HG02970 (cell line): Measurements from ENCODE around the gene TRIM22.

Source experiments
- ATAC-seq: cut with Tn5 transposase; IDR thresholded peaks from one replicate; pipeline ENCODE4 v1.9.1; 2021; ENCODE audit warnings: mild to moderate bottlenecking, moderate library complexity, moderate number of reproducible peaks; ENCODE audit not compliant: unreplicated experiment, low FRiP score

TRIM22 gene

GRCh38 chr11:5737670-5738392 lies 48.2 kb downstream of the TRIM22 start:
- no peak for ATAC-seq

GRCh38 chr11:5738431-5738830 lies 48.8 kb downstream of the TRIM22 start:
- ATAC-seq, result no peak

DNA sequence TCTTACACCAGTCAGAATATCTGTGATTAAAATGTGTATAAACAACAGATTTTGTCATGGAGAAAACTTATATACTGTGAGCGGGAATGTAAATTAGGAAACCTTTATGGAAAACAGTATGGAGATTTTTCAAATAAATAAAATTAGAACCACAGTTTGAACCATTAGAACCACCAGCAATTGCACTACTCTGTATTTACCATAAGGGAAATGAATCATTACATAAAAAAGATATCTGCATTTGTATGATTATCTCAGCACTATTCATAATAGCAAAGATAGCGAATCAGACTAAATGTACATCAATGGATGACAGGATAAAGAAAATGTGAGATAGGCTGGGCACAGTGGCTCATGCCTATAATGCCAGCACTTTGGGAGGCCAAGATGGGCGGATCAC lies 57.0 kb downstream of the TRIM22 start:
- no peak for ATAC-seq

DNA sequence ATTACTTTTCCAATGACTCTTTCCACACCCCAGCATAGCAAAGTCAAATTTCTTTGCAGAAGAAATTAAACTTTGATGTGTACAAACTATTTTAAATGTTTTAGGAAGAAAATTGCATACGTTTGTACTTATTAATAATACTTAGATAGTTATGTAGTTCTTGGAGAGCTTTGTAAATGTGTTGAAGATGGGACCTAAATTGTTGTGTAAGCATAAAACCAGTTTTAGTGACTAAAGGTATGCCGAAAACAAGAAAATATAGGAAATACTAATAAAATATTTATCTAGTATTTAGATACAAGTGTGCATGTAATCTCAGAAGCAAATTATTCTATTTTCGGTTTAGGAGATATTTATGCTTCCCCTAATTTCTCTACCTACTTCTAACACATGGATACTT lies 60.2 kb downstream of the TRIM22 start:
- no peak for ATAC-seq

DNA sequence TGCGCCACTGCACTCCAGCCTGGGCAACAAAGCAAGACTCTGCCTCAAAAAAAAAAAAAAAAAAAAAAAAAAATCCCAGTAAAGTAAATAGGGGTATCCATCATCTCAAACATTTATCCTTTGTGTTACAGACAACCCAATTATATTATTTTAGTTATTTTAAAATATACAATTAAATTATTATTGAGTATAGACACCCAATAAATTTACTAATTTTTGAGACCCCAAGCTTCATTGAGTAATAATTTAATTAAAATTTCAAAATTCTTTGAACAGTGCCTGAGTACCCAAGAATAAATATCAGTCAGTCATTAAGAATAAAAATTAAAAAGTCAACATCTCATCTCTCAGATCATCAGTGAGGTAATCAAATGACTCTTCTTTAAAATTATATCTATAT lies 64.4 kb downstream of the TRIM22 start, which contains the start of gene OR52N4:
OR52N4 (plus strand) TSS at position 301 of the 400 bp plus-strand sequence. CDS start 498 bp downstream, outside the sequence.
- ATAC-seq, result no peak
